ENCODE data around the gene TRAPPC4.

DNA sequence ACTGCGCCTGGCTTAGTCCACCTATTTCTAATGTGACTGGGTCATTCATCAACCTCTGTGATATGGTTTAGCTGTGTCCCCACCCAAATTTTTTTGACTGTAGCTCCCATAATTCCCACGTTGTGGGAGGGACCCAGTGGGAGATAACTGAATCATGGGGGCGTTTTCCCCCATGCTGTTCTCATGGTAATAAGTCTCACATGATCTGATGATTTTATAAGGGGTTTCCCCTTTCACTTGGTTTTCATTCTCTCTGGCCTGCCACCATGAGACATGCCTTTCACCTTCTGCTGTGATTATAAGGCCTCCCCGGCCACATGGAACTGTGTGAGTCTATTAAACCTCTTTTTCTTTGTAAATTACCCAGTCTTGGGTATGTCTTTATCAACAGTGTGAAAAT lies 11.9 kb upstream of the TRAPPC4 start:
- TF ChIP-seq, protein P1, sequence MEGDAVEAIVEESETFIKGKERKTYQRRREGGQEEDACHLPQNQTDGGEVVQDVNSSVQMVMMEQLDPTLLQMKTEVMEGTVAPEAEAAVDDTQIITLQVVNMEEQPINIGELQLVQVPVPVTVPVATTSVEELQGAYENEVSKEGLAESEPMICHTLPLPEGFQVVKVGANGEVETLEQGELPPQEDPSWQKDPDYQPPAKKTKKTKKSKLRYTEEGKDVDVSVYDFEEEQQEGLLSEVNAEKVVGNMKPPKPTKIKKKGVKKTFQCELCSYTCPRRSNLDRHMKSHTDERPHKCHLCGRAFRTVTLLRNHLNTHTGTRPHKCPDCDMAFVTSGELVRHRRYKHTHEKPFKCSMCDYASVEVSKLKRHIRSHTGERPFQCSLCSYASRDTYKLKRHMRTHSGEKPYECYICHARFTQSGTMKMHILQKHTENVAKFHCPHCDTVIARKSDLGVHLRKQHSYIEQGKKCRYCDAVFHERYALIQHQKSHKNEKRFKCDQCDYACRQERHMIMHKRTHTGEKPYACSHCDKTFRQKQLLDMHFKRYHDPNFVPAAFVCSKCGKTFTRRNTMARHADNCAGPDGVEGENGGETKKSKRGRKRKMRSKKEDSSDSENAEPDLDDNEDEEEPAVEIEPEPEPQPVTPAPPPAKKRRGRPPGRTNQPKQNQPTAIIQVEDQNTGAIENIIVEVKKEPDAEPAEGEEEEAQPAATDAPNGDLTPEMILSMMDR (IDR thresholded peaks at IDR 0.05) = no peak
- no peak for TF ChIP-seq EZH2 (IDR thresholded peaks at IDR 0.05; ENCODE audit: borderline replicate concordance, insufficient read depth, low read depth, low read length, poor library complexity, severe bottlenecking)

Data from B cell (primary cell).